Trophoblast cell (in vitro differentiated cells and primary cell): ENCODE data around the gene POU2F1.

ENCODE experiments used
- DNase-seq, 2 donors: peaks; one replicate each; pipeline ENCODE4 v3.0.0-alpha.2; 2016
- H2AFZ ChIP-seq: 2 replicates; pipeline ENCODE4 v1.6.1; 2013; ENCODE audit warnings: low read length, moderate library complexity, mild to moderate bottlenecking; ENCODE audit not compliant: insufficient read depth, poor library complexity
- H2AK5ac ChIP-seq: 2 replicates; pipeline ENCODE4 v1.6.1; 2013; ENCODE audit warnings: mild to moderate bottlenecking, low read length
- H2BK120ac ChIP-seq: 2 replicates; pipeline ENCODE4 v1.6.1; 2013; ENCODE audit warnings: low read length, mild to moderate bottlenecking, moderate library complexity; ENCODE audit not compliant: insufficient read depth, poor library complexity
- H2BK12ac ChIP-seq: 2 replicates; pipeline ENCODE4 v1.6.1; 2013; ENCODE audit warnings: mild to moderate bottlenecking, low read length, moderate library complexity
- H2BK5ac ChIP-seq: 2 replicates; pipeline ENCODE4 v1.6.1; 2013; ENCODE audit warnings: low read length, low read depth, moderate library complexity, mild to moderate bottlenecking; ENCODE audit not compliant: poor library complexity
- H3K14ac ChIP-seq: 2 replicates; pipeline ENCODE4 v1.6.1; 2013; ENCODE audit warnings: mild to moderate bottlenecking, low read length
- H3K18ac ChIP-seq: 2 replicates; pipeline ENCODE4 v1.6.1; 2013; ENCODE audit warnings: mild to moderate bottlenecking, low read length
- H3K23ac ChIP-seq: 2 replicates; pipeline ENCODE4 v1.6.1; 2013; ENCODE audit warnings: low read length
- H3K27ac ChIP-seq: 2 replicates; pipeline ENCODE4 v1.5.1; 2013; ENCODE audit warnings: low read depth, mild to moderate bottlenecking, inconsistent platforms, low read length, moderate library complexity
- H3K27me3 ChIP-seq: 2 replicates; pipeline ENCODE4 v1.6.1; 2013; ENCODE audit warnings: inconsistent platforms, mild to moderate bottlenecking, low read length, moderate library complexity; ENCODE audit not compliant: insufficient read depth
- H3K36me3 ChIP-seq, 2 experiments: 1 replicate in 1 of 2; 2 replicates in 1 of 2; pipeline ENCODE4 v1.6.1; 2013; ENCODE audit warnings: low read length in 2 of 2, mild to moderate bottlenecking in 2 of 2, moderate library complexity in 1 of 2; ENCODE audit not compliant: insufficient read depth in 2 of 2, control insufficient read depth in 1 of 2
- H3K4ac ChIP-seq: 2 replicates; pipeline ENCODE4 v1.6.1; 2013; ENCODE audit warnings: low read depth, mild to moderate bottlenecking, low read length, moderate library complexity
- H3K4me1 ChIP-seq, 2 experiments: 1 replicate in 1 of 2; 2 replicates in 1 of 2; pipeline ENCODE4 v1.6.1; 2013; ENCODE audit warnings: low read length in 2 of 2, mild to moderate bottlenecking in 2 of 2, moderate library complexity in 1 of 2; ENCODE audit not compliant: insufficient read depth in 2 of 2, control insufficient read depth in 1 of 2
- H3K4me2 ChIP-seq: 2 replicates; pipeline ENCODE4 v1.6.1; 2013; ENCODE audit warnings: inconsistent platforms, mild to moderate bottlenecking, low read length, moderate library complexity
- H3K4me3 ChIP-seq: 2 replicates; pipeline ENCODE4 v1.5.1; 2013; ENCODE audit warnings: mild to moderate bottlenecking, low read depth, low read length, inconsistent platforms
- H3K79me1 ChIP-seq: one replicate; pipeline ENCODE4 v1.6.1; 2013; ENCODE audit warnings: low read length
- H3K79me2 ChIP-seq: 2 replicates; pipeline ENCODE4 v1.6.1; 2013; ENCODE audit warnings: low read length, mild to moderate bottlenecking; ENCODE audit not compliant: control insufficient read depth, insufficient read depth, poor library complexity
- H3K9ac ChIP-seq: 2 replicates; pipeline ENCODE4 v1.6.1; 2013; ENCODE audit warnings: mild to moderate bottlenecking, low read length
- H3K9me3 ChIP-seq: 2 replicates; pipeline ENCODE4 v1.6.1; 2013; ENCODE audit warnings: low read depth, mild to moderate bottlenecking, control low read depth, inconsistent platforms, low read length; ENCODE audit not compliant: insufficient read depth
- H4K12ac ChIP-seq: 2 replicates; pipeline ENCODE4 v1.6.1; 2013; ENCODE audit warnings: low read depth, mild to moderate bottlenecking, low read length, moderate library complexity
- H4K8ac ChIP-seq: 2 replicates; pipeline ENCODE4 v1.6.1; 2013; ENCODE audit warnings: low read depth, mild to moderate bottlenecking, low read length, moderate library complexity
- H4K91ac ChIP-seq: one replicate; pipeline ENCODE4 v1.6.1; 2013; ENCODE audit warnings: low read depth, mild to moderate bottlenecking, low read length, moderate library complexity
- whole genome bisulfite sequencing: extraction: QIAGEN DNeasy Blood & Tissue Kit; methylation state at CpG from one replicate; pipeline ENCODE4 v1.1.7; 2013; ENCODE audit warnings: missing lambda C conversion rate; ENCODE audit not compliant: insufficient read length, insufficient coverage; ENCODE audit errors: extremely low coverage; 5-methylcytosine and 5-hydroxymethylcytosine counted together

The POU2F1 gene

GRCh38 chr1:167443757-167444156 lies 223.1 kb downstream of the POU2F1 start:
- Histone ChIP-seq H3K4ac (no peak overlapping the region), H3K23ac (no peak overlapping the region), H3K18ac (no peak overlapping the region), H3K27ac (no peak overlapping the region), H3K4me2 (no peak overlapping the region), H2BK120ac (no peak overlapping the region), H2BK5ac (no peak overlapping the region), H4K12ac (no peak overlapping the region), H3K4me3 (no peak overlapping the region), H3K79me2 (no peaks in the 10 kb centered on the region), H3K27me3 (peaks cover 5% of the 10 kb centered on the region), H4K91ac (no peak overlapping the region), H3K9ac (no peak overlapping the region), H3K9me3 (no peaks in the 10 kb centered on the region), H3K14ac (no peak overlapping the region), H4K8ac (no peak overlapping the region), H3K79me1 (no peaks in the 10 kb centered on the region), H3K4me1 (peaks cover 5 to 7% of the 10 kb centered on the region in 2 experiments), H2AFZ (no peak overlapping the region), H2BK12ac (no peak overlapping the region), H2AK5ac (no peak overlapping the region), H3K36me3 (no peaks in the 10 kb centered on the region)
- no peak for DNase-seq
- WGBS = no CpG with 5 or more reads among the region's 5 CpGs

- Histone ChIP-seq H3K27ac (no peak overlapping the region), H4K8ac (no peak overlapping the region), H3K18ac (no peak overlapping the region), H2AK5ac (no peak overlapping the region), H4K91ac (no peak overlapping the region), H3K9me3 (no peaks in the 10 kb centered on the region), H2BK120ac (no peak overlapping the region), H3K36me3 (no peaks in the 10 kb centered on the region), H3K14ac (no peak overlapping the region), H3K4me2 (no peak overlapping the region), H3K27me3 (no peaks in the 10 kb centered on the region), H2BK12ac (no peak overlapping the region), H3K23ac (no peak overlapping the region), H3K4ac (no peak overlapping the region), H2BK5ac (no peak overlapping the region), H3K4me3 (no peak overlapping the region), H3K4me1 (no peaks in the 10 kb centered on the region), H4K12ac (no peak overlapping the region), H3K79me1 (no peaks in the 10 kb centered on the region), H3K79me2 (no peaks in the 10 kb centered on the region), H3K9ac (no peak overlapping the region), H2AFZ (no peak overlapping the region)
- no peak for DNase-seq
- WGBS = no CpG with 5 or more reads among the region's 3 CpGs
These were observed 226.3 kb downstream of the POU2F1 start for GRCh38 chr1:167446966-167447365.

- Histone ChIP-seq H3K23ac (no peak overlapping the region), H2BK5ac (no peak overlapping the region), H3K4ac (no peak overlapping the region), H3K18ac (no peak overlapping the region), H3K9ac (no peak overlapping the region), H2BK12ac (no peak overlapping the region), H3K79me1 (no peaks in the 10 kb centered on the region), H2BK120ac (no peak overlapping the region), H3K79me2 (no peaks in the 10 kb centered on the region), H3K4me3 (no peak overlapping the region), H4K91ac (no peak overlapping the region), H4K8ac (no peak overlapping the region), H3K4me2 (no peak overlapping the region), H3K27ac (no peak overlapping the region), H2AFZ (no peak overlapping the region), H3K4me1 (no peaks in the 10 kb centered on the region), H3K9me3 (no peaks in the 10 kb centered on the region), H3K36me3 (no peaks in the 10 kb centered on the region), H4K12ac (no peak overlapping the region), H2AK5ac (no peak overlapping the region), H3K14ac (no peak overlapping the region), H3K27me3 (no peaks in the 10 kb centered on the region)
- DNase-seq = peak in 1 of 2 donors; percentile 12
- WGBS = no CpG with 5 or more reads among the region's 10 CpGs
These were observed 226.9 kb downstream of the POU2F1 start for GRCh38 chr1:167447521-167448136.

- Histone ChIP-seq H2AFZ (no peak overlapping the region), H3K27ac (no peak overlapping the region), H3K9me3 (no peaks in the 10 kb centered on the region), H3K27me3 (peaks cover 7% of the 10 kb centered on the region), H4K12ac (no peak overlapping the region), H3K18ac (no peak overlapping the region), H3K36me3 (no peaks in the 10 kb centered on the region), H3K79me1 (peaks cover 2% of the 10 kb centered on the region), H2BK12ac (no peak overlapping the region), H2AK5ac (no peak overlapping the region), H3K9ac (no peak overlapping the region), H2BK120ac (no peak overlapping the region), H4K91ac (no peak overlapping the region), H2BK5ac (no peak overlapping the region), H3K79me2 (no peaks in the 10 kb centered on the region), H3K4ac (no peak overlapping the region), H3K4me3 (no peak overlapping the region), H4K8ac (no peak overlapping the region), H3K4me2 (no peak overlapping the region), H3K4me1 (peaks cover 0 to 3% of the 10 kb centered on the region in 2 experiments), H3K23ac (no peak overlapping the region), H3K14ac (no peak overlapping the region)
- no CpG with 5 or more reads among the region's 5 CpGs for WGBS
- no peak for DNase-seq
These were observed 230.2 kb downstream of the POU2F1 start for GRCh38 chr1:167450843-167451242.
